ENCODE measurements around the gene SPATA31C1. TPM values are rescaled to one million over a fixed set of nuclear protein-coding genes. Genes with fewer than 3 reads are reported as not detected.

The SPATA31C1 gene
- total RNA-seq, 2 experiments from 2014 or later: not detected

DNA sequence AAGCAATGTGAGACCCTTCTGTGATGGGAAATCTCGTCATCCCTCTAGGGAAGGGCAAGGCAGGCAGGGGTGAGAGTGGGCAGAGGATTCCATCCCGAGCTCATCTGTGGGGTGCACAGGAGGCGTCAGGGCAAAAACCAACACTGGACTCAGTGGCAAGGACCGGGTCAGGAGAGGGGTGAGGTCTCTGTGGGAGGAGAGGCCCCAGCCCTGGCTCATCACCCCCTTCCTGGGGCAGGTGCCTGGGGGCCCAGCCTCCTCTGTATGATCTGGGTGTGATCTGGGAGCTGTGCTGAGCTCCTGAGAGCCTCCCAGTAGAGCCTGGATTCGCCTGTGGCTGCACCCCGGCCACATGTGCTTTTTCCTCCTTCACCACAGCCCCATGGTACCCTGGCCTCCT lies 34.5 kb upstream of the SPATA31C1 start:
- Histone ChIP-seq H3K4me3 (ENCODE audit: low read depth, low read length, poor library complexity, severe bottlenecking) (no peak overlapping the region), H3K36me3 (ENCODE audit: insufficient read depth, low read length) (no peaks in the 10 kb centered on the region), H3K9me2 (ENCODE audit: insufficient read depth, low read length) (no peaks in the 10 kb centered on the region), H3K9me3 (ENCODE audit: low read length) (no peaks in the 10 kb centered on the region), H2AFZ (ENCODE audit: low read length) (no peak overlapping the region), H3K79me2 (ENCODE audit: insufficient read depth, low read depth, low read length) (no peaks in the 10 kb centered on the region), H3K27ac (ENCODE audit: low read depth, low read length, poor library complexity, severe bottlenecking) (no peak overlapping the region), H3K4me1 (ENCODE audit: insufficient read depth, low read length, poor library complexity, severe bottlenecking) (no peaks in the 10 kb centered on the region), H4K20me1 (ENCODE audit: insufficient read depth, low read length) (no peaks in the 10 kb centered on the region), H3K4me2 (ENCODE audit: low read length) (no peak overlapping the region)
- no peak for DNase-seq (ENCODE audit: low spot score)
- CTCF ChIA-PET (ENCODE audit: unreplicated experiment): no interaction called here
- POLR2A ChIA-PET: no interaction called here
- TF ChIP-seq, protein P1, sequence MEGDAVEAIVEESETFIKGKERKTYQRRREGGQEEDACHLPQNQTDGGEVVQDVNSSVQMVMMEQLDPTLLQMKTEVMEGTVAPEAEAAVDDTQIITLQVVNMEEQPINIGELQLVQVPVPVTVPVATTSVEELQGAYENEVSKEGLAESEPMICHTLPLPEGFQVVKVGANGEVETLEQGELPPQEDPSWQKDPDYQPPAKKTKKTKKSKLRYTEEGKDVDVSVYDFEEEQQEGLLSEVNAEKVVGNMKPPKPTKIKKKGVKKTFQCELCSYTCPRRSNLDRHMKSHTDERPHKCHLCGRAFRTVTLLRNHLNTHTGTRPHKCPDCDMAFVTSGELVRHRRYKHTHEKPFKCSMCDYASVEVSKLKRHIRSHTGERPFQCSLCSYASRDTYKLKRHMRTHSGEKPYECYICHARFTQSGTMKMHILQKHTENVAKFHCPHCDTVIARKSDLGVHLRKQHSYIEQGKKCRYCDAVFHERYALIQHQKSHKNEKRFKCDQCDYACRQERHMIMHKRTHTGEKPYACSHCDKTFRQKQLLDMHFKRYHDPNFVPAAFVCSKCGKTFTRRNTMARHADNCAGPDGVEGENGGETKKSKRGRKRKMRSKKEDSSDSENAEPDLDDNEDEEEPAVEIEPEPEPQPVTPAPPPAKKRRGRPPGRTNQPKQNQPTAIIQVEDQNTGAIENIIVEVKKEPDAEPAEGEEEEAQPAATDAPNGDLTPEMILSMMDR (conservative IDR thresholded peaks at IDR 0.05; ENCODE audit: low read length): no peak
- TF ChIP-seq EZH2phosphoT487 (IDR thresholded peaks at IDR 0.05; ENCODE audit: borderline replicate concordance, low read depth, low read length): no peak
- BruUV-seq (replicated peaks): no TSS peak
- intact Hi-C loops (cut with micrococcal nuclease; ENCODE audit: unreplicated experiment): no loop called here

DNA sequence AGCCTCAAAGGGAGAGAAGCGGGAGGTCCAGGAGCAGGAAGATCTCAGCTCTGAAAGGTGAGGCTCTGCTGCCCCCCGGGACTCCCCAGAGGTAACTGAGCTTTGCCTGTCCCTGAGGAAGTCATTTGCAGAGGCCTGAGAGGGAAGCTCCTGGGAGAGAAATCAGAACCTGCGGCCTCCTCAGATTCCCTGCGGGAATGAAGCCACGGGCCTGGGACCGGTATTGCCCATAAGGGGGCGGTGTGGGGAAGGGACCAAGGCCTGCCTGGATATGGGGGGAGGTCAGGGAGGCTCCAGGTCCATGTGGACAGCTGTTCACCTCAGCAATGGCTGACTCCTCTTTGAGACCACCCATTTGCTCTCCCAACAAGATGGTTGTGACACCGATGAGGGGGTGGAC lies 33.8 kb upstream of the SPATA31C1 start:
- no peaks in the 10 kb centered on the region for H4K20me1 ChIP-seq (ENCODE audit: insufficient read depth, low read length)
- POLR2A ChIA-PET: no interaction called here
- DNase-seq (ENCODE audit: low spot score): no peak
- no peaks in the 10 kb centered on the region for H3K36me3 ChIP-seq (ENCODE audit: insufficient read depth, low read length)
- no TSS peak for BruUV-seq (replicated peaks)
- H3K27ac ChIP-seq (ENCODE audit: low read depth, low read length, poor library complexity, severe bottlenecking): no peak overlapping the region
- H2AFZ ChIP-seq (ENCODE audit: low read length): no peak overlapping the region
- no peaks in the 10 kb centered on the region for H3K9me3 ChIP-seq (ENCODE audit: low read length)
- no peak overlapping the region for H3K4me3 ChIP-seq (ENCODE audit: low read depth, low read length, poor library complexity, severe bottlenecking)
- CTCF ChIA-PET (ENCODE audit: unreplicated experiment): no interaction called here
- no peak overlapping the region for H3K4me2 ChIP-seq (ENCODE audit: low read length)
- no peaks in the 10 kb centered on the region for H3K79me2 ChIP-seq (ENCODE audit: insufficient read depth, low read depth, low read length)
- H3K4me1 ChIP-seq (ENCODE audit: insufficient read depth, low read length, poor library complexity, severe bottlenecking): no peaks in the 10 kb centered on the region
- H3K9me2 ChIP-seq (ENCODE audit: insufficient read depth, low read length): no peaks in the 10 kb centered on the region
- intact Hi-C loops (cut with micrococcal nuclease; ENCODE audit: unreplicated experiment): no loop called here
- TF ChIP-seq, protein P1 (conservative IDR thresholded peaks at IDR 0.05; ENCODE audit: low read length): peak; percentile 56
- no peak for TF ChIP-seq EZH2phosphoT487 (IDR thresholded peaks at IDR 0.05; ENCODE audit: borderline replicate concordance, low read depth, low read length)

DNA sequence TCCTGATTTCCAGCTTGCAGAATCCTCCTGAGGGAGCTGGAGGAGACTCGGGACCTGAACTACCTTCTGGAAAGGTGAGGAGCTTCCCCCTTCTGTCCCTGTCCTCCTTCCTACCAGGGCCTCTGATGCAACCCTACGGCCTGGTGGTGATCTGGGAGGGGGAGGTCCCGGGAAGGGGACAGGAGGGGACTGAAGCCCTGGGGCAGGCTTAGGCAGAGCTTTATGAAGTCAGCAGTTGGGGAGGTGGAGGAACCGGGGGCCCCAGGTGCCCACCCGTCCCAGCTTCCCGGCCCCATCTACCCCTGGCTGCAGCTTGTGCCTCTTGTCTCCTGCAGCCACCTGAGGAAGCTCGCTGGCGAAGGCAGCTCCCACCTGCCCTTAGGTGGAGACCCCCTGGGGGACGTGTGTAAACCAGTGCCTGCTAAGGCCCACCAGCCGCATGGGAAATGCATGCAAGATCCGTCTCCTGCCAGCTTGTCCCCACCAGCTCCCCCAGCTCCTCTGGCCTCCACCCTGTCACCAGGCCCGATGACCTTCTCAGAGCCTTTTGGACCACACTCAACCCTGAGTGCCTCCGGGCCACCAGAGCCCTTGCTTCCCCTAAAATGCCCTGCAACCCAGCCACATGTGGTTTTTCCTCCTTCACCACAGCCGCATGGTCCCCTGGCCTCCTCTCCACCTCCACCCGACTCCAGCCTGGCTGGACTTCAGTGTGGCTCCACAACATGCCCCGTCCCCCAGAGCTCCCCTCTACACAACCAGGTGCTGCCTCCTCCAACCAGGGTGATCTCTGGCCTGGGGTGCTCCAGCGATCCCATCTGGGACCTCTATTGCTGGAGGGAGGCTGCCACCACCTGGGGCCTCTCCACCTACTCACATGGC lies 32.9 kb upstream of the SPATA31C1 start:
- CTCF ChIA-PET (ENCODE audit: unreplicated experiment): no interaction called here
- DNase-seq (ENCODE audit: low spot score): no peak
- TF ChIP-seq EZH2phosphoT487 (IDR thresholded peaks at IDR 0.05; ENCODE audit: borderline replicate concordance, low read depth, low read length): no peak
- no peaks in the 10 kb centered on the region for H3K9me2 ChIP-seq (ENCODE audit: insufficient read depth, low read length)
- no peak overlapping the region for H3K27ac ChIP-seq (ENCODE audit: low read depth, low read length, poor library complexity, severe bottlenecking)
- no peaks in the 10 kb centered on the region for H3K36me3 ChIP-seq (ENCODE audit: insufficient read depth, low read length)
- H3K4me3 ChIP-seq (ENCODE audit: low read depth, low read length, poor library complexity, severe bottlenecking): no peak overlapping the region
- no peaks in the 10 kb centered on the region for H3K79me2 ChIP-seq (ENCODE audit: insufficient read depth, low read depth, low read length)
- no peaks in the 10 kb centered on the region for H3K4me1 ChIP-seq (ENCODE audit: insufficient read depth, low read length, poor library complexity, severe bottlenecking)
- H4K20me1 ChIP-seq (ENCODE audit: insufficient read depth, low read length): no peaks in the 10 kb centered on the region
- H2AFZ ChIP-seq (ENCODE audit: low read length): no peak overlapping the region
- H3K4me2 ChIP-seq (ENCODE audit: low read length): no peak overlapping the region
- intact Hi-C loops (cut with micrococcal nuclease; ENCODE audit: unreplicated experiment): no loop called here
- BruUV-seq (replicated peaks): no TSS peak
- POLR2A ChIA-PET: no interaction called here
- H3K9me3 ChIP-seq (ENCODE audit: low read length): no peaks in the 10 kb centered on the region
